OCI-LY7 (cell line): ENCODE measurements around the gene FBXO45. TPM values are rescaled to one million over a fixed set of nuclear protein-coding genes. Genes with fewer than 3 reads are reported as not detected.
"Not testable (repeated sequence)": the region's sequence is repeated elsewhere in the genome, so short reads cannot be mapped to it uniquely, and the experiment has no call there.

Experiments used
- BruUV-seq: library from RNA; stranded (reverse); fragments of 400-500 nt; replicated peaks from 2 replicates; lab custom pipeline; 2021; lab: Mats Ljungman, UMichigan
- CTCF ChIA-PET: fragments of 300-600 bp; sonication (Branson Sonifier 250); formaldehyde crosslinking; loops from one replicate; lab custom pipeline; 2022; ENCODE audit warnings: antibody characterized with exemption; ENCODE audit not compliant: unreplicated experiment; lab: Charles Lee
- POLR2A ChIA-PET: fragments of 300-600 bp; sonication (Branson Sonifier 250); formaldehyde crosslinking; loops from one replicate; lab custom pipeline; 2022; ENCODE audit warnings: antibody characterized with exemption; lab: Charles Lee
- DNase-seq: peaks from one replicate; pipeline ENCODE4 v3.0.0-alpha.2; 2015; ENCODE audit warnings: low spot score
- H2AFZ ChIP-seq: fragments of 200-600 bp; sonication (generic), shearing (Covaris generic); 2 replicates; pipeline ENCODE4 v1.6.1; 2014; ENCODE audit warnings: mild to moderate bottlenecking, antibody characterized with exemption, low read length, moderate library complexity
- H3K27ac ChIP-seq: fragments of 200-600 bp; sonication (generic); 2 replicates; pipeline ENCODE4 v1.5.1; 2014; ENCODE audit warnings: mixed run types, low read depth, mild to moderate bottlenecking, moderate library complexity, low read length, inconsistent platforms; ENCODE audit not compliant: poor library complexity, severe bottlenecking
- H3K36me3 ChIP-seq: fragments of 200-600 bp; sonication (generic); 2 replicates; pipeline ENCODE4 v1.6.1; 2014; ENCODE audit warnings: mild to moderate bottlenecking, antibody characterized with exemption, low read length, moderate library complexity, mixed read lengths; ENCODE audit not compliant: insufficient read depth
- H3K4me1 ChIP-seq: fragments of 200-600 bp; sonication (generic); 2 replicates; pipeline ENCODE4 v1.5.1; 2014; ENCODE audit warnings: mild to moderate bottlenecking, low read length; ENCODE audit not compliant: insufficient read depth, poor library complexity, severe bottlenecking
- H3K4me2 ChIP-seq: fragments of 200-600 bp; sonication (generic); 2 replicates; pipeline ENCODE4 v1.6.1; 2014; ENCODE audit warnings: mild to moderate bottlenecking, low read length
- H3K4me3 ChIP-seq: fragments of 200-600 bp; sonication (generic); 2 replicates; pipeline ENCODE4 v1.5.1; 2014; ENCODE audit warnings: mild to moderate bottlenecking, low read depth, low read length; ENCODE audit not compliant: poor library complexity, severe bottlenecking
- H3K79me2 ChIP-seq: fragments of 200-600 bp; sonication (generic); 2 replicates; pipeline ENCODE4 v1.6.1; 2016; ENCODE audit warnings: low read depth, mild to moderate bottlenecking, low read length, moderate library complexity, mixed read lengths; ENCODE audit not compliant: insufficient read depth
- H3K9me2 ChIP-seq: fragments of 200-600 bp; sonication (generic); 2 replicates; pipeline ENCODE4 v1.6.1; 2016; ENCODE audit warnings: mild to moderate bottlenecking, low read length, mixed read lengths; ENCODE audit not compliant: insufficient read depth
- H3K9me3 ChIP-seq: fragments of 200-600 bp; sonication (generic); 2 replicates; pipeline ENCODE4 v1.6.1; 2014; ENCODE audit warnings: mild to moderate bottlenecking, mixed run types, low read length, mixed read lengths
- H4K20me1 ChIP-seq: fragments of 200-600 bp; sonication (generic); 2 replicates; pipeline ENCODE4 v1.6.1; 2014; ENCODE audit warnings: mild to moderate bottlenecking, antibody characterized with exemption, low read length, moderate library complexity, mixed read lengths; ENCODE audit not compliant: insufficient read depth
- CTCF ChIP-seq: fragments of 200-600 bp; sonication (generic); conservative IDR thresholded peaks from 2 replicates; pipeline ENCODE4 v1.5.1; 2014; ENCODE audit warnings: mild to moderate bottlenecking, antibody characterized with exemption, low read length, moderate library complexity, mixed read lengths
- EZH2phosphoT487 ChIP-seq: fragments of 200-600 bp; sonication (generic); IDR thresholded peaks from 2 replicates; pipeline ENCODE4 v1.6.1; 2018; ENCODE audit warnings: low read depth, borderline replicate concordance, mild to moderate bottlenecking, mixed run types, antibody characterized with exemption, low read length, moderate library complexity, mixed read lengths
- intact Hi-C: fragments of 100-400 bp; cut with micrococcal nuclease; formaldehyde crosslinking; loops from one replicate; pipeline ENCODE4 v1.10.0; 2022; ENCODE audit not compliant: unreplicated experiment
- total RNA-seq, 2 experiments: library from RNA; depleted of rRNA in 1 of 2; stranded (reverse); fragments of >200 nt in 1 of 2; shearing (Covaris generic) in 1 of 2; gene quantifications; 2 replicates each; pipeline ENCODE4 v1.2.3, GENCODE V29; 2014 to 2022

Gene FBXO45
- total RNA-seq, 2 experiments from 2014 or later, result 10.6 to 15.5 TPM

- TF ChIP-seq CTCF, result no peak
- TF ChIP-seq EZH2phosphoT487, result no peak
- Histone ChIP-seq H3K4me2 (no peak overlapping the region), H3K9me2 (no peaks in the 10 kb centered on the region), H3K4me1 (no peaks in the 10 kb centered on the region), H3K36me3 (no peaks in the 10 kb centered on the region), H3K27ac (no peak overlapping the region), H4K20me1 (no peaks in the 10 kb centered on the region), H3K4me3 (no peak overlapping the region), H2AFZ (no peak overlapping the region), H3K9me3 (peaks cover 26% of the 10 kb centered on the region), H3K79me2 (no peaks in the 10 kb centered on the region)
- intact Hi-C loops, result loop anchor here (1.0 kb wide), 2 partner anchors 266 to 497 kb away; no protein-coding TSS in a partner anchor
- no TSS peak for BruUV-seq
- CTCF ChIA-PET, result interaction anchor here (0.5 kb wide), 1 partner anchor 106 kb away, joined by 3 read pairs; no protein-coding TSS in a partner anchor
- POLR2A ChIA-PET, result interaction anchor here (1.4 kb wide), 1 partner anchor 446 kb away, joined by 5 read pairs; no protein-coding TSS in a partner anchor
- DNase-seq, result peak; percentile 46
These were observed 48.8 kb upstream of the FBXO45 start for GRCh38 chr3:196519718-196520082.

GRCh38 chr3:196521291-196521690, 47.2 kb upstream of the FBXO45 start:
- H3K4me1 ChIP-seq, H3K4me3 ChIP-seq, intact Hi-C loops, H3K4me2 ChIP-seq, DNase-seq, H3K36me3 ChIP-seq, H3K79me2 ChIP-seq, BruUV-seq, H3K27ac ChIP-seq, H2AFZ ChIP-seq, H4K20me1 ChIP-seq, H3K9me2 ChIP-seq: not testable (repeated sequence)
- H3K9me3 ChIP-seq, result peaks cover 26% of the 10 kb centered on the region
- ChIA-PET POLR2A (interaction anchor here (1.0 kb wide), 1 partner anchor 9 kb away, joined by 9 read pairs; no protein-coding TSS in a partner anchor), CTCF (interaction anchor here (0.8 kb wide), 1 partner anchor 117 kb away, joined by 4 read pairs; no protein-coding TSS in a partner anchor)

- BruUV-seq, result no TSS peak
- CTCF ChIA-PET, result interaction anchor here (1.1 kb wide), 1 partner anchor 17 kb away, joined by 3 read pairs; no protein-coding TSS in a partner anchor
These were observed 44.6 kb upstream of the FBXO45 start for GRCh38 chr3:196523841-196524240.

More at GRCh38 chr3:196523841-196524240, 44.6 kb upstream of the FBXO45 start:
- intact Hi-C loops, result no loop called here
- Histone ChIP-seq H3K79me2 (no peaks in the 10 kb centered on the region), H3K4me1 (peaks cover 8% of the 10 kb centered on the region), H3K27ac (no peak overlapping the region), H2AFZ (no peak overlapping the region), H3K9me2 (no peaks in the 10 kb centered on the region), H3K36me3 (no peaks in the 10 kb centered on the region), H3K9me3 (peaks cover 16% of the 10 kb centered on the region), H3K4me2 (no peak overlapping the region), H3K4me3 (no peak overlapping the region), H4K20me1 (no peaks in the 10 kb centered on the region)
- POLR2A ChIA-PET, result interaction anchor here (0.6 to 0.7 kb wide), 2 partner anchors 22 to 161 kb away, joined by 3 to 6 read pairs; no protein-coding TSS in a partner anchor
- TF ChIP-seq CTCF, result no peak
- no peak for TF ChIP-seq EZH2phosphoT487
- no peak for DNase-seq
